NCI-H2196 treated with DMSO at 0.1 percent for 48 hours (cell line): ENCODE measurements around the gene POLG2.
"Not testable (repeated sequence)": the region's sequence is repeated elsewhere in the genome, so short reads cannot be mapped to it uniquely, and the experiment has no call there.

Experiments
- DNase-seq: peaks from one replicate; lab custom pipeline; 2025; ENCODE audit not compliant: unreplicated experiment; lab: John Stamatoyannopoulos, UW

Gene POLG2

GRCh38 chr17:64443086-64443760 lies 53.6 kb downstream of the POLG2 start:
- DNase-seq, result no peak

DNA sequence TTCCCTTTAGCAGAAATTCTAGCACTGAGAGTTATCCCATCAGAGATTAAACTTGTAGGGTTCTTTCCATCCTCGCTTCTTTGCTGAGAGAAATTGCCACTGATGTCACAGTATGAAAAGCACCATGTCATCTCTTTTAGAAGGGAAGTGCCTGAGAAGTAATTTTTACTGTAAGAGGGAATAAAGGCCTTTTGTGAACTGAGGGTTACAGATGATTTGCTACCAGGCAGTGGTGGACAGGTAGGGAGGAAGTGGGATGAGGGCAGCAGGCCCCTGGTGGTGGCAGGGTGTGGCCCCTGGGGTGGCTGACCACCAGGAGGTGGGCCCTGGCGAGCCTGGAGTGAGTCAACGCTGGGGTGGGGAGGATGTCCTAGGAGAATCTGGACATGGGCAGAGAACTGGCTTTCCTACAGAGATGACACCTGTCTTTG lies 54.3 kb downstream of the POLG2 start:
- no peak for DNase-seq

GRCh38 chr17:64441772-64442540 lies 54.9 kb downstream of the POLG2 start:
- DNase-seq, result no peak

DNA sequence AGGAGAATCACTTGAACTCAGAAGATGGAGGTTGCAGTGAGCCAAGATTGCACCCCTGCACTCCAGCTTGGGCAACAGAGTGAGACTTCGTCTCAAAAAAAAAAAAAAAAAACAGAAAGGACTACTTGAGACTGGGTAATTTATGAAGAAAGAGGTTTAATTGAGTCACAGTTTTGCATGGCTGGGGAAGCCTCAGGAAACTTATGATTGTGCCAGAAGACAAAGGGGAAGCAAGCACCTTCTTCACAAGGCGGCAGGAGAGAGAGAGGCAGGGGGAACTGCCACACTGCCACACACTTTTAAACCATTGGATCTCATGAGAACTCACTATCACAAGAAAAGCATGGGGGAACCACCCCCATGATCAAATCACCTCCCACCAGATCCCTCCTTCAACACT lies 56.9 kb downstream of the POLG2 start:
- DNase-seq, result no peak

DNA sequence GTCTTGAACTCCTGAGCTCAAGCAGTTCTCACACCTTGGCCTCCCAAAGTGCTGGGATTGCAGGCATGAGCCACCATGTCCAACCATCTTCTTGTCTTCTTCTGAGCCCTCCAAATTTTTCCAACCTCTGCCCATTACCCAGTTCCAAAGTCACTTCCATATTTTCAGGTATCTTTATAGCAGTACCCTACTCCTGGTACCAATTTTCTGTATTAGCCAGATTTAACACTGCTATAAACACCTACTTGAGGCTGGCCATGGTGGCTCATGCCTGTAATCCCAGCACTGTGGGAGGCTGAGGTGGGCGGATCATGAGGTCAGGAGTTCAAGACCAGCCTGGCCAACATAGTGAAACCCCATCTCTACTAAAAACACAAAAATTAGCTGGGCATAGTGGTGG lies 57.3 kb downstream of the POLG2 start:
- not testable (repeated sequence) for DNase-seq

GRCh38 chr17:64437944-64438525 lies 58.8 kb downstream of the POLG2 start:
- DNase-seq, result no peak

- DNase-seq, result no peak
Measured at GRCh38 chr17:64431534-64431933, 65.3 kb downstream of the POLG2 start.

DNA sequence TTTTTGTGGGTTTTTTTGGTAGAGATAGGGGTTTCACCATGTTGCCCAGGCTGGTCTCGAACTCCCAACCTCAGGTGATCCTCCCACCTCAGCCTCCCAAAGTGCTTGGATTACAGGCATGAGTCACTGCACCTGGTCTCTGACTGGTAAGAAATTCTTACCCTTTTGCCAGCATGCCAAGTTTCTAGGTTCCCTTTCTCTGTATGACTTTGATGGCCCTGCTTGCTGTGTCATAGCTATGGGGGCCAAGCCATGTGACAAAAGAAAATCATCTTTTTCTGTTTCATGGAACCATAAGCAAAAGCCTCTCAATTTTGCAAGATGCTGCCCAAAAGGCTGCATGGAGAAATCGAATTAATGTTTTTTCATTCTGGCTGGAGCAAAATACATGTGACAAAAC lies 66.8 kb downstream of the POLG2 start:
- DNase-seq, result not testable (repeated sequence)

GRCh38 chr17:64428406-64428805 lies 68.4 kb downstream of the POLG2 start:
- no peak for DNase-seq
